T1000 (cell line): ENCODE measurements around the gene KRT39.
"Not testable (repeated sequence)": the region's sequence is repeated elsewhere in the genome, so short reads cannot be mapped to it uniquely, and the experiment has no call there.

Source experiments
- DNase-seq: peaks from one replicate; lab custom pipeline; 2025; ENCODE audit warnings: mixed read lengths; lab: John Stamatoyannopoulos, UW

Gene KRT39

GRCh38 chr17:40938981-40939380 lies 27.8 kb downstream of the KRT39 start:
- DNase-seq = no peak

DNA sequence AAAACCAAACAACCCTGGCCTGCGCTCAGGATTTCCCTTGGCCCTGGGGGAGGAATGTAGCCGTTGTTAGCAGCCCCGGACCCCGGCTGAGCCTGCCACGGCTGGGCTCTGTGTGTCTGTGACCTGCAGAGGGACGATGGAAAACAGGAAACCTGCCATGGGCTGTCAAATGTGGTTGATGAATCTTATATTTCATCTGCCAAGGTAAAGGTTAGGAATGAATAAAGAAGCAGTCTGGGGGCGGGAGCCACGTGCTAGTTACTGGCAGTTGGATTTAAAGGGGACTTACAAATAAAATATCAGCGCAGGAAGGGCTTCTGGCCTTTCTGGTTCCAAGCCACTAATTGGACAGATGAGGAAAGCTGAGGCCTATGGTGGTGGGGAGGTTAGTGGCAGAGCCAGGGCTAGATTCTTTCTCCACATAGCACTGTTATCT lies 29.3 kb downstream of the KRT39 start, which contains the start of gene KRT23:
TSS of gene KRT23 (minus strand) at position 263 of the 436 bp plus-strand sequence. CDS start 1,043 bp downstream, outside the sequence.
- DNase-seq = no peak

GRCh38 chr17:40936976-40937375 lies 29.8 kb downstream of the KRT39 start:
- DNase-seq = no peak

DNA sequence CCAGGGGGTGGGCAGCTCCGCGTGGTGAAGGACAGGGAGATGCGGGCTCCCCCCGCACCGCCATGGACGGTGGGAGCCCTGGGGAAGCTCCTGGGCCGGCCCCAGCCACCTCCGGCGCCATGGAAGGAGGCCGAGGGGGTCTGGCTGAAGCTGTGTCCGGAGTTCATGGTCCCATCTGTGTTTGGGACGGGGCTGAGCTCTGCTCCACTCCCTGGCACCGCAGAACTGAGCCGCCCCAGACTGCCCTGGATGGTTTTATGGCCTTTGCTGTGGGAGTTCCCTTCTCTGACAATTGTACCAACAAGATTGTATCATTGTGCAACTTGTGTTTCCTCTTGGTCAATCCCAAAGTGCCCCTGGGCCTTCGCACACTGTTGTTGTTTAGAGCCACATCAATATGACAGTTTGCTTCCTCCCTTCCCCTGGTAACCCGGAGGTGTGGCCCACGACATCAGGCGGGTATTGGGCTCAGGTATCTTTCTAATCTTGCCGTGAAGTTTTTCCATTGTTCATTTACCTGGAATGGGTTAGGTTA lies 30.2 kb downstream of the KRT39 start:
- no peak for DNase-seq

DNA sequence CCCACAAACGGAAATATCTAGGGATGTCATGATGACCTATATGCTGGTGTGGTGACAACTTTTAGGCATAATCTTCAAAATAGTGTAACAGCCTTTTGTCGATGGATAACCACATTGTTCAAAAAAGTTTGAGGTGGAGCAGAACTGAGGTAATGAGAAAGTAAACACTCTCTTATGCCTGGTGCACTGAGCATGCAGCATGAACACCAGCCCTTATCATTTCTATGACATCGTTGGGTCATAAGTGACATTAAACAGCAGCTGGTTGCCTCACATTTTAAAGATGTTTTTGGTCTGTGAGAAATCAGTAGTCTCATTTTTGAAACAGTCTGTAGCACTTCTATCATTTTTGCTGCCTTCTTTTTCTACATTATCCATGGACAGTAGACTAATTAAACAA lies 31.1 kb downstream of the KRT39 start:
- no peak for DNase-seq

DNA sequence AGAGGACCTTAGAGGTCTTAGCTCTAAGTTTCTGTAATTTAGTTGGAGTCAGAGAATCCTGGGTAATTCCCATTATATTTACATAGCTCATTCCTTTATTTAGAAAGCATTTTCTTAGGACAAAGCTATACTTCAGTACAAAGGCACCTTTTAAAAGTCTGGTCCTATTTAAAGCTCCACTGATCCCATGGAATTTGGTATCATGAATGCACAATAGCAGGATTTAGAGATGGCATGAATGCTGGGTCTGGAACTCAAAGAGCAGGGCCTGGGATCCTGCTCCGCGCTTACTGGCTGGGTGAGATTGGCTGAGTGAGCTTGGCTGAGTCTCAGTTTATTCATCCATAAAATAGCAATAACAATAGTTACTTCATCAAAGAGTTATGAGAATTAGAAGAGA lies 34.1 kb downstream of the KRT39 start:
- DNase-seq = no peak

DNA sequence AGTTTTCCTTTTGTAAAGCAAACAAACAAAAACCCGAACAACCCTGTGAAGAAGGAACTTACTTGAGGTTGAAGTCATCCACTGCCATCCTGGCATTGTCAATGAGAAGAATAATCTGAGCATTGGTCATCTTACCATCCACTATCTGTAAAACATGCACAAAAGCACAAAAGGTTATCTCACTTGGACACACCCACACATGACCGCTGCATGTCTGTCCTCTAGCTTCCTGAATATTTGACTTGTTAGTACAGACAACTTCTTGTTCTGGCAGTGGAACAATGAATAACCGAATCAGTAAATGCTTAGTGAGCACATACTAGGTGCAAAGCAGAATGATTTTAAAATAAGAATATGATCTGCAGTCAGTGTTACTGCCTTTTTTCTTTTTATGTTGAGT lies 35.4 kb downstream of the KRT39 start:
- DNase-seq = no peak

DNA sequence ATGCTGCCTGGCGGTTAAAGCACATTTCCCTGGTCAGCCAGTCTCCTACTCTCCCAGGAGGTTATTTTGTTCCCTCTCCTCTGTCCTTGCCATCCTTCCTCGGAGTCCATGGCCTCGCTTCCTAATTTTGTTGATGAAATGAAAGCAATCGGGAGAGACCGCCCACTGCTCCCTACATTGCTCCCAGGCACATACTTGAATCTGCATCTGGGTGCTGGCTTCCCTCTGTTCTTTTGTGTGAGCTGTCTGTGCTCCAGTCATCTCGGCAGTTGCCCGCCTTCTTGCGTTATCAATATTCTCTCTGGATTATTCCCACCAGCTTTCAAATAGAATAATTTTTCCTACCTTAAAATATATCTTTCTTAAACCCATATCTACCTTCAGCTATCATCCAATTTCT lies 40.4 kb downstream of the KRT39 start:
- DNase-seq = no peak

GRCh38 chr17:40922239-40922638 lies 44.5 kb downstream of the KRT39 start:
- DNase-seq = peak; percentile 27

GRCh38 chr17:40921026-40921425 lies 45.7 kb downstream of the KRT39 start:
- DNase-seq = no peak

- DNase-seq = not testable (repeated sequence)
These were observed 49.6 kb downstream of the KRT39 start for GRCh38 chr17:40917116-40917515.

GRCh38 chr17:40916366-40916765 lies 50.4 kb downstream of the KRT39 start:
- no peak for DNase-seq

DNA sequence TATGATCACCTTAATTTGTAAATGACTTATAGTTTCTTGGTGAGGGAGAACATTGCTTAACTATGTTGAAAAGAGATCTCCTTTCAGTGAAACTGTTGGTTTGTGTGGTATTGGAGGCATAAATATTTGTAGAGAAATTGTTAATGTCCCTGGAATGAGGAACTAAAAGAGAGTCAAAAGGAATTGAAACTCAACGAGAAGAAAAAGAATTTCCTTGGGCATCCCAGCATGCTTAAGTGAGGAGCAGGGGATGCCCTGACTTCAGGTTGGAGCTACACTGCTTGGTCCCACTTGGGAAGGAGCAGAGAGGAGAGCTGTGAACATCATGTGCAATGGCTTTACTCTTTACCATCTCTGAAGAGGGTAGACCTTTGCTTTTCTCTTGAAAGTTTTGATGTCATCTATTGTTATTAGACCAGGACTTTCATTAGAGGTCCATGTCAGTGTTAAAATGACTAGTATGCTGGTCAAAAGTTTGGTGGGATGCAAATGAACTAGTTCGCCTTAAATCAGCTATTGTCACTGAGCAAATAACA lies 51.0 kb downstream of the KRT39 start:
- DNase-seq = no peak

- DNase-seq = no peak
These were observed 51.5 kb downstream of the KRT39 start for GRCh38 chr17:40915199-40915661.

- DNase-seq = no peak
These were observed 52.5 kb downstream of the KRT39 start for GRCh38 chr17:40914075-40914855.

DNA sequence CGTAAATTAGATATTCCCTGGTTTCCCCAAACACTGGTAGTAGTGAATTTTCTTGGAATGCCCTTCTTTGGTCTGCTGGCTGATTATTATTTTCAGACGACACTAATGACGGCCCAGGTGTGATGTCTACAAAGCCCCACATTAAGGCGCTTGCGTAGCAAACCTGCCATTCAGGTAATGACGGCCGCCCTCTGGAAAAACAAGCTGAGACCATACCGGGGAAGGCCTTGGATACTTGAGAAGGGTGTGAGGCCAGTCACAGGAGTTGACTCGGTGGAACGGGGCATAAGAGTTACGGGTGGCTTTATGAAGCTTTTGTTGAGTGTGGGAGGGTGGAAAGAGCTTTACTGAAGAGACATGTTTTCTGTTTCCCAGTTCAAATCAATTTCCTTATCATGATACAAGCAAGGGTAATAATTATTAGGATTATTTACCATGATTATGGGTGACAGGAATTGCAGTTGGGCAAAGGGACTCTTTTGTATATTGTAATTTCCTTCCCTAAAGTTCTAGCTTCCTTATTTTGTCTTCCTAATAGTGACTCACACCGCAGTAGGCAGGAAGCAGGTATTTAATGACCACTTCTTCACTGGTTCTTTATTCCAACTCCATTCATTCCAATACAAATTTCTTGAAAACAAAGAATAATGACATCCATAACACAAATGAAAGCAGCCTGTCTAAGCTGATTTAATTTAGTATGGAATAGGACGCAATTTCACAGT lies 54.1 kb downstream of the KRT39 start:
- no peak for DNase-seq

DNA sequence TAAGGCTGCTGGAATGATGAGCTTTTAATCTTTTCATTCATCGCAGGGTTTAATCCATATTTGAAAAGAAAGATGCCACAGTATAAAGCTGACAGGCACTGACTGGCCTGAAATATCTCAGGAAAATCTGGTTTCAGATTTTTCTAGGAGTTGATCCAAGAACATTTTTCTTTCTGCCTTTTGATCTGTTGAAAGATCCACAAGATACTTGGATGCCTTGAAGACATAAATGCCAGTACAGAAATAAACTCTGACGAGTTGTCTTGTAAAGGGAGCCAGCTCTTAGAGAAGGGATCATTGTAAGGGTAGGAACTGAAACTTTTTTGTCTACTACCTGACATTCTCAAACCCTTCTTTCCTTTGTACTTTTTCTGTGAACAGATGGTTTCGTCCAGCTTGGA lies 56.3 kb downstream of the KRT39 start:
- no peak for DNase-seq

DNA sequence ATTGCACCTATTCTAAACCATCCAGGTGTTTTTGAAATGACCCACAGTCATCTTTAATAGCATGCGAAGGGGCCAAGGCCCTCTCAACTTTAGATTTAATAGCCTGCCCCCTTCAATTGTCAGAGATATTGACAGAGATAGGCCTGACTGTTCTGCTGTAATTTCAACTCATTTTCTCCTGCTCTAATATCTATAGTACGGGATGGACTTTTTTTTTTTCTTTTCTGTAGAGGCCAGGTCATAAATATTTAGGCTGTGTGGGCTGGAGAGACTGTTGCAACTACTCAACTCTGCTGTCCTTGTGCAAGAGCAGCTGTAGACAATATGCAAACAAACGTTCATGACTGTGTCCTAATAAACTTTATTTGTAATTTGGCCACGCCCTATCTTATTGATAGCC lies 57.0 kb downstream of the KRT39 start:
- DNase-seq = no peak

- peak; percentile 86 for DNase-seq
These were observed 57.4 kb downstream of the KRT39 start for GRCh38 chr17:40909351-40909750.
